B cell (primary cell): Measurements from ENCODE around the gene MBD3. TPM values are rescaled to one million over a fixed set of nuclear protein-coding genes. Genes with fewer than 3 reads are reported as not detected.

Experiments used
- ATAC-seq: fragments of 200-7000 bp; cut with Tn5 transposase; one replicate; pipeline ENCODE4 v1.10.0; 2021; ENCODE audit warnings: low read depth, mild to moderate bottlenecking, moderate number of reproducible peaks, moderate library complexity
- CTCF ChIA-PET: fragments of 350-600 bp; sonication (Branson Sonifier 250); formaldehyde crosslinking; loops from one replicate; lab custom pipeline; 2021; ENCODE audit warnings: antibody characterized with exemption, inconsistent platforms; lab: Charles Lee
- POLR2A ChIA-PET: fragments of 350-600 bp; sonication (Branson Sonifier 250); formaldehyde crosslinking; loops from one replicate; lab custom pipeline; 2021; ENCODE audit warnings: antibody characterized with exemption; lab: Charles Lee
- DNase-seq: peaks from one replicate; pipeline ENCODE4 v3.0.0; 2013
- H2AFZ ChIP-seq: 2 replicates; pipeline ENCODE4 v1.6.1; 2012; ENCODE audit warnings: mild to moderate bottlenecking, low read depth, low read length; ENCODE audit not compliant: insufficient read depth, poor library complexity, severe bottlenecking
- H3K27ac ChIP-seq, 2 donors: 1 replicate in 1 of 2; 2 replicates in 1 of 2; pipeline ENCODE4 v1.5.1; 2012 to 2013; ENCODE audit warnings: low read length in 2 of 2, mild to moderate bottlenecking in 2 of 2, moderate library complexity in 1 of 2
- H3K27me3 ChIP-seq, 4 experiments: fragments of 200-600 bp in 1 of 4; sonication (generic) in 1 of 4; replicated peaks in 1 of 4; 1 replicate in 2 of 4; 2 replicates in 2 of 4; pipeline versions ENCODE4 v1.6.1 to v1.7.0; 2013 to 2016; ENCODE audit warnings: low read length in 3 of 4, mild to moderate bottlenecking in 2 of 4, mixed read lengths in 1 of 4, moderate library complexity in 1 of 4; ENCODE audit not compliant: insufficient read depth in 4 of 4, control insufficient read depth in 3 of 4; ENCODE audit errors: control extremely low read depth in 1 of 4
- H3K36me3 ChIP-seq, 2 experiments: replicated peaks in 1 of 2; 1 replicate in 1 of 2; 2 replicates in 1 of 2; pipeline versions ENCODE4 v1.6.1 to v1.7.1; 2013; ENCODE audit warnings: low read length in 1 of 2; ENCODE audit not compliant: insufficient read depth in 2 of 2, control insufficient read depth in 1 of 2; ENCODE audit errors: control extremely low read depth in 1 of 2, extremely low read depth in 1 of 2
- H3K4me1 ChIP-seq, 2 donors: fragments of 200-600 bp in 1 of 2; sonication (generic) in 1 of 2; 1 replicate in 1 of 2; 2 replicates in 1 of 2; pipeline versions ENCODE4 v1.5.1 to v1.6.1; 2013 to 2017; ENCODE audit warnings: low read length in 2 of 2; ENCODE audit not compliant: control insufficient read depth in 2 of 2, insufficient read depth in 2 of 2
- H3K4me2 ChIP-seq: replicated peaks from 2 replicates; pipeline ENCODE3; 2012; ENCODE audit warnings: mild to moderate bottlenecking, low read depth, low read length; ENCODE audit not compliant: poor library complexity, severe bottlenecking
- H3K4me3 ChIP-seq, 5 experiments: fragments of 200-600 bp in 1 of 5; sonication (generic) in 1 of 5; 1 replicate in 3 of 5; 2 replicates in 2 of 5; pipeline versions ENCODE4 v1.5.1 to v1.7.0; 2011 to 2016; ENCODE audit warnings: low read length in 4 of 5, mild to moderate bottlenecking in 4 of 5, low read depth in 2 of 5, control low read depth in 1 of 5, moderate library complexity in 1 of 5; ENCODE audit not compliant: insufficient read depth in 1 of 5; ENCODE audit errors: control extremely low read depth in 1 of 5, extremely low read depth in 1 of 5
- H3K79me2 ChIP-seq: fragments of 200-600 bp; sonication (generic); one replicate; pipeline ENCODE4 v1.6.0; 2016; ENCODE audit warnings: low read length; ENCODE audit not compliant: control insufficient read depth, insufficient read depth
- H3K9ac ChIP-seq: fragments of 200-600 bp; sonication (generic); 2 replicates; pipeline ENCODE4 v1.6.1; 2017; ENCODE audit warnings: mild to moderate bottlenecking, low read length, moderate library complexity
- H3K9me3 ChIP-seq, 3 donors: one replicate each; pipeline versions ENCODE4 v1.6.1 to v1.7.1; 2013; ENCODE audit warnings: low read length in 2 of 3; ENCODE audit not compliant: control insufficient read depth in 2 of 3, insufficient read depth in 1 of 3; ENCODE audit errors: control extremely low read depth in 1 of 3
- H4K20me1 ChIP-seq: 2 replicates; pipeline ENCODE4 v1.6.0; 2012; ENCODE audit warnings: mild to moderate bottlenecking, low read length; ENCODE audit not compliant: insufficient read depth, control insufficient read depth, poor library complexity, severe bottlenecking
- H3K27ac Mint-ChIP-seq: one replicate; pipeline ENCODE4 v1.8.0; 2021; ENCODE audit warnings: mixed read lengths
- H3K27me3 Mint-ChIP-seq: one replicate; pipeline ENCODE4 v1.8.0; 2021; ENCODE audit warnings: mixed read lengths
- H3K4me1 Mint-ChIP-seq: one replicate; pipeline ENCODE4 v1.8.0; 2021; ENCODE audit warnings: mixed read lengths
- H3K4me3 Mint-ChIP-seq: one replicate; pipeline ENCODE4 v1.8.0; 2021; ENCODE audit warnings: mixed read lengths
- H3K9me3 Mint-ChIP-seq: one replicate; pipeline ENCODE4 v1.8.0; 2022; ENCODE audit warnings: mixed read lengths; ENCODE audit not compliant: insufficient read depth
- EZH2 ChIP-seq: IDR thresholded peaks from 2 replicates; pipeline ENCODE4 v1.6.1; 2012; ENCODE audit warnings: borderline replicate concordance, low read depth, mild to moderate bottlenecking, moderate library complexity, low read length; ENCODE audit not compliant: insufficient read depth, poor library complexity, severe bottlenecking
- WGBS: methylation state at CpG from one replicate; pipeline ENCODE4 v1.1.5; 2013; ENCODE audit warnings: missing lambda C conversion rate; ENCODE audit not compliant: insufficient coverage; 5-methylcytosine and 5-hydroxymethylcytosine counted together
- intact Hi-C: fragments of 100-400 bp; cut with micrococcal nuclease; formaldehyde crosslinking; loops from one replicate; pipeline ENCODE4 v1.10.0; 2022
- polyA plus RNA-seq: library from polyadenylated mRNA; depleted of rRNA; stranded (reverse); fragments of >200 nt; gene quantifications from 2 replicates; pipeline ENCODE4 v1.2.3, GENCODE V29; 2012
- total RNA-seq, 2 donors: library from RNA; stranded (reverse); fragments of 120-200 nt in 1 of 2; gene quantifications; 1 replicate in 1 of 2; 2 replicates in 1 of 2; pipeline versions ENCODE4 v1.2.3 to v1.2.4, GENCODE V29; 2013 to 2022
- TF ChIP-seq, protein P1 (sequence below): fragments of 200-600 bp; IDR thresholded peaks from one replicate; pipeline ENCODE4 v1.8.0; 2022; ENCODE audit warnings: antibody characterized with exemption, mild to moderate bottlenecking

The MBD3 gene
- total and polyA plus RNA-seq, 2 donors (not counting 1 experiment from before 2014, with no cell fraction given) = 48.1 to 84.6 TPM

DNA sequence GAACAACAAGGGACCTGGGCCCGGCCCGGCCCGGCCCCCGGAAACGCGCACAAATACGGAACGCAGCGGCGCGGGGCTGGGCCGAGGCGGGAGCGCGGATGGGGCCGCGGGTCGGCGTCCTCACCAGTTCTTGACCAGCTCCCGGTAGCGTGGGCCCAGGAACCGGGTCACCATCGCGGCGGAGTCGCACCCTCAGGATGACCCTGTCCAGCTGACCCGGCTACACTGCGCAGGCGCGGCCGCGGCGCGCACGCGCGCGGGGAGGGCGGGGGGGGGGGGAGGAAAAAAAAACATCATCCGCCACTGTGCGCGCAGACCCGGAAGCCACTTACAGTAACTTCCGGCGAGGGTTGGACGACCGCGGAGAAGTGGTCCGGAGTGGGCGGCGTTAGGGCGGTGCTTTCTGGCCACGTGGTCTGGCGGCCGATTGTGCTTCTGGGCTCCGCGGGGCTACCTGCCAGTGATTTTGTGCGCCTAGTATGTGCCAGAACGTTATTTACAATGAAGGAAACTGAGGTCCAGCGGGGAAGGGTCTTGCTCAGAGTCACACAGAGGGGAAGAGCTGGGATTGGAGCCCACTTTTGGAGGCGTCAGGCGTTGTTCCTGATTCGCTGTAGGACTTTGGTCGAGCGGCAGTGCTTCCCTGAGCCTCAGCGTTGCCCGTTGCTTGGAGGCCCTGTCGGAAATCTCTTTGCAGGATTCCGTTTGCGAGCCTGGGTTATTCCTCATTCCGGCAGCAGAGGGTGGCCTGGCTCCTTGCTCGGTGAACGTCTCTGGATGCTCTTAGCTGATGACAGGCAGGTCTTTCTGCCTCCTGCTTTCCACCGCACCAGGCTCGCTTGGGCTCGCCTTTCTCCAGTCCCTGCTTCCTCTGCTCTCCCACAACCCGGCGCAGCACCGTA is 12.8 kb upstream of the MBD3 start, which contains the start of gene UQCR11:
Gene UQCR11, minus strand, starts transcription at position 227 of the 902 bp plus-strand sequence. Its CDS starts 53 bp downstream, at position 174.
- Histone ChIP-seq H2AFZ (peak within 1 kb of the TSS; percentile 95), H3K27ac (peak within 1 kb of the TSS; percentile 61 to 86), H3K79me2 (peaks cover 47% of the 10 kb centered on the region), H3K9me3 (no peaks in the 10 kb centered on the region), H3K36me3 (peaks cover 2 to 15% of the 10 kb centered on the region in 2 experiments), H3K4me1 (peaks cover 31 to 45% of the 10 kb centered on the region in 2 donors), H3K4me2 (peak within 1 kb of the TSS; percentile 89), H4K20me1 (peaks cover 44% of the 10 kb centered on the region), H3K9ac (peak within 1 kb of the TSS; percentile 98), H3K4me3 (peak within 1 kb of the TSS; percentile 86 to 99 (median 98)), H3K27me3 (no peaks in the 10 kb centered on the region)
- Mint-ChIP-seq H3K27ac (peak within 1 kb of the TSS; percentile 97), H3K4me1 (peaks cover 45% of the 10 kb centered on the region), H3K4me3 (peak within 1 kb of the TSS; percentile 96), H3K9me3 (no peaks in the 10 kb centered on the region), H3K27me3 (no peaks in the 10 kb centered on the region)
- ChIA-PET POLR2A (interaction anchor here (0.6 to 2.6 kb wide), 11 partner anchors 9 to 1895 kb away, joined by 3 to 18 read pairs (median 5); partner anchors contain the start of genes DOHH, MBD3 and TCF3), CTCF (interaction anchor here (0.7 to 4.0 kb wide), 9 partner anchors 12 to 162 kb away, joined by 3 to 24 read pairs (median 7); partner anchors contain the start of genes MBD3 and TCF3)
- under 1% methylated on average over 74 of the region's 79 CpGs for WGBS
- DNase-seq (peak; percentile 95), ATAC-seq (peak; percentile 91)
- intact Hi-C loops = loop anchor here (1.0 to 5.0 kb wide), 6 partner anchors 13 to 162 kb away; partner anchors contain the start of genes MBD3 and MEX3D
- TF ChIP-seq, protein P1, sequence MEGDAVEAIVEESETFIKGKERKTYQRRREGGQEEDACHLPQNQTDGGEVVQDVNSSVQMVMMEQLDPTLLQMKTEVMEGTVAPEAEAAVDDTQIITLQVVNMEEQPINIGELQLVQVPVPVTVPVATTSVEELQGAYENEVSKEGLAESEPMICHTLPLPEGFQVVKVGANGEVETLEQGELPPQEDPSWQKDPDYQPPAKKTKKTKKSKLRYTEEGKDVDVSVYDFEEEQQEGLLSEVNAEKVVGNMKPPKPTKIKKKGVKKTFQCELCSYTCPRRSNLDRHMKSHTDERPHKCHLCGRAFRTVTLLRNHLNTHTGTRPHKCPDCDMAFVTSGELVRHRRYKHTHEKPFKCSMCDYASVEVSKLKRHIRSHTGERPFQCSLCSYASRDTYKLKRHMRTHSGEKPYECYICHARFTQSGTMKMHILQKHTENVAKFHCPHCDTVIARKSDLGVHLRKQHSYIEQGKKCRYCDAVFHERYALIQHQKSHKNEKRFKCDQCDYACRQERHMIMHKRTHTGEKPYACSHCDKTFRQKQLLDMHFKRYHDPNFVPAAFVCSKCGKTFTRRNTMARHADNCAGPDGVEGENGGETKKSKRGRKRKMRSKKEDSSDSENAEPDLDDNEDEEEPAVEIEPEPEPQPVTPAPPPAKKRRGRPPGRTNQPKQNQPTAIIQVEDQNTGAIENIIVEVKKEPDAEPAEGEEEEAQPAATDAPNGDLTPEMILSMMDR = peak; percentile 50
- no peak for TF ChIP-seq EZH2
